Measurements from ENCODE around the gene FBXO36.

Gene FBXO36

DNA sequence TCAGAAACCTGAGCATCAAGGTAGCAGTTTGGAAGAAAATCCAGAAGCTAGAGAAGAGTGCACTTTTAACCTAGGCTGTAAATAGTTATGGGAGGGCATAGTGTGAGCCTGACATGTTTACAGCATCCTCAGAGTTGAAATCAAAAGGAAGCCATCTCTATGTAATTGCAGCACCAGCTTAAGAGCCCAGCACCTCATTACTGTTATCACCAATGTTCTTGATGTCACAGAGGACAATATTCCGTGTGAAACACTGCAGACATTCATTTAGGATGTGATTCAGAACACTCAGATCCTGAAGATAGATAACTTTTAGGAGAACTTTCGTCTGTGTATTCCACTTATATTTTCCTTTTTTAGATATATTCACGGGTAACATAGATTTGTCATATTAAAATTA is 48.1 kb downstream of the FBXO36 start:
- DNase-seq (ENCODE audit: low read depth), result no peak

- DNase-seq (ENCODE audit: low read depth), result no peak
Measured at GRCh38 chr2:229971298-229971790, 49.0 kb downstream of the FBXO36 start.

GRCh38 chr2:229974266-229974665 is 52.0 kb downstream of the FBXO36 start:
- peak; percentile 77 for DNase-seq (ENCODE audit: low read depth)

DNA sequence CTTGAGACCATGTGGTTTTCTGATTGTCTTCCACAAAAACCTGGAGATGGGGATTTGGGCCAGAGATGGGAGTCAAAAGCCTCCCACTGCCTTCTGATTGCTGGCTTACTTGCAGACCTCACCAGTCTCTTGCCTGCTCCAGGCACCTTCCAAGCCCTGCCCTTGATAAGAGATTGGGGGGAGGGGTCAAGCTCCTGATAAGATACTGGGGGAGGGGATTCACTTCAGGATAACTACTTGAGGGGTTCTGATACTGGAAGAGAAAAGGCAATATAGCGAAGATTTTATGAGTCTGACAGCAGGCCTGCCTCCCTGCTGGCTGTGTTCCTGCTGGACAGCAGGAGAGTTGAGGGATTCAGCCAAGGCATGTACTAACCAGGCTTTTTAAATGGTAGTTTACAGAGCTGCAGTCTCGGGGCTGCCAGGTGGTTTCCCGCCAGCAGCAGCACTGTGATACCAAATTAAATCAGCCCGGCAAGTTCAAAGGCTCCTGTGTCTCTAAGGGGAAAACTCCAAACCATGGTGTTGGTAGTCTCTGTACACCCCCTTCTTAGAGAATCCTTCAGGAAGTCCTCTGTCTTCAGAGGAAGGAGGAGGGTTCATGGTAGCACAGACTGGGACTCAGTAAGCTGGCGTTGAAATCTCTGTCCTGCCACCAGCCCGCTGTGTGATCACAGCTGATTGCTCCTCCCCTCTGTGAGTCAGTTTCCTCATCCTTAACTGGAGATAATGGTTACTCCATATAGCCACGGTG is 58.3 kb downstream of the FBXO36 start:
- peak; percentile 30 for DNase-seq (ENCODE audit: low read depth)

GRCh38 chr2:229993236-229993635 is 70.9 kb downstream of the FBXO36 start:
- DNase-seq (ENCODE audit: low read depth), result no peak

DNA sequence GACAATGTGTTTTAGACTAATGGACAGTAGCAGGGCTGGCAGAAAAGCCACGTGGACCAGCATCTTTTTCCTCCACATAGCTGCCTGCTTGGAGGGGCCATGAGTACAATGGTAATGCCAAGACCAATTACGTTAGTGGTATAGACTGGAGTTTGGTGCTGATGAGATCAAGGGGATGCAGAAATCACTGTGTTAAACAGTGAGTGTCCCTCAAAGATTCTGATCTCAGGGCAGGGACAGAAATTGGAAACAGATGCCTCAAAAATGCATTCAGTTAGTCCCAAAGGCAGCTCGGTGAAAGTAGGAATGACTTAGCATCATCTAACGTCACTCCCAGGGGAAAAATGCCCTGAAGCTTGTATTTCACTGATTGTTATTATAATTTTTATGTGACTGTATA is 74.0 kb downstream of the FBXO36 start:
- peak; percentile 51 for DNase-seq (ENCODE audit: low read depth)

GRCh38 chr2:229997565-229997964 is 75.3 kb downstream of the FBXO36 start:
- no peak for DNase-seq (ENCODE audit: low read depth)

GRCh38 chr2:230000118-230000841 is 78.0 kb downstream of the FBXO36 start:
- no peak for DNase-seq (ENCODE audit: low read depth)

DNA sequence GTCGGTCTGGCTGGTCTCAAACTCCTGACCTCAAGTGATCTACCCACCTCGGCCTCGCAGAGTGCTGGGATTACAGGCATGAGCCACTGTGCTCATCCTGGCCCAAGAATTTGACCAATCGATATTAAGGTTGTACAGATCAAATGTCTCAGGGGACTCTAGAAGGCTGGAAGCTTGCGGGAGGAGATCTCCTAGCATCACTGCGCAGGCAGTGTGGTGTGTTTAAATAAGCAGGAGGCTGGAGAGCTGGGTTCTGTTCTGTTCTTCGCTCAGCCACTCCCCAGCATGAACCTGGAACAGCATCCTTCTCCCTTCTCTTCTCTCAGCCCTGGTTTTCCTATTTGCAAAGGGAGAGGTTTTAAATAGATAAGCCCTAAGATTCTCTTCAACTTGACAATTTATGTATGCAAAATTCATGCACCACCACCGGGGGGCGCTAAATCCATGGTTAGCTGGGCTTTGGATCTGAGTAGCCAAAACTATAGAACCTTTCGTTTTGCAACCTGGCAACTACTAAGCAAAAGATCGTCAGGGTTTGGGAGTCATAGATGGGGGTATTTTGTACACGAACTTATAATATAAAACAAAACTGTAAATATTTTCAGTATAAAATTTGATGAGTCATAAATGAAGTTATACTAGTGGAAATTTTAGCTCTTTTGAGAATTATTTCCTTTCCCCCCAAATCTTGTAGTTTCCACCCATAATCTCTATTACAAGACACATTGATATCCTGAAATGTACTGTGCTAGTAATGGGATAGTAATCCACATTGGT is 85.8 kb downstream of the FBXO36 start:
- no peak for DNase-seq (ENCODE audit: low read depth)

DNA sequence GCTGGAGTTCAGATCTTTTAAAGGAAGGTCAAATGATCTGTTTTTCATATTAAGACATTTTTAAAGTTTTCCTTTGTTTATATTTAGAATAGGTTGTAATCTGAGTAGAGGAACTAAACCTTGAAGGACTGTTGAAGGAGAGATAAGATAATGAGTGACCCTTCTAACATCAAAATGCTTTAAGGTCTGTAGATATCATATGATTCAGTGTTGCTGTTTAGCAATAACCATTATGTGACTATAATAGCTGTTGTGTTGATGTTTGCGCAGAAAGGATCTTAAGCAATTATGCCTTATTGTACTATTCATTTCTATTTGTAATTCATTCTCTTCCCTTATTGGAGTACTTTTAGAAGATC is 86.4 kb downstream of the FBXO36 start:
- no peak for DNase-seq (ENCODE audit: low read depth)

GRCh38 chr2:230010501-230010900 is 88.2 kb downstream of the FBXO36 start:
- no peak for DNase-seq (ENCODE audit: low read depth)

DNA sequence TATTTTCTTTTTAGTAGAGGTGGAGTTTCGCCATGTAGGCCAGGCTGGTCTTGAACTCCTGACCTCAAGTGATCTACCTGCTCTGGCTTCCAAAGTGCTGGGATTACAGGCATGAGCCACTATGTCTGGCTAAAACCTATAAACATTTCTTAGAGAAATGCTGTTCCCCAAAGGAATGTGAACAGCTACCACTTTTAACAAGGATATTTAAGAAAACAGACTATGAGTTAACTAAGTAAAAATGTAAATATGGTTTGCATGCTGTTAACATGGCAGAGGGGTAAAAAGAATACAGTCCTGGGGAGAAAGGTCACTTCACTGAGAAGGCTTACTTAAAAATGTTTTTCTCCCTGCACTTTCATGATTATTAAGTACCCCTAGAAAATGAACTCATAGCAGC is 89.3 kb downstream of the FBXO36 start:
- DNase-seq (ENCODE audit: low read depth), result peak; percentile 47

DNA sequence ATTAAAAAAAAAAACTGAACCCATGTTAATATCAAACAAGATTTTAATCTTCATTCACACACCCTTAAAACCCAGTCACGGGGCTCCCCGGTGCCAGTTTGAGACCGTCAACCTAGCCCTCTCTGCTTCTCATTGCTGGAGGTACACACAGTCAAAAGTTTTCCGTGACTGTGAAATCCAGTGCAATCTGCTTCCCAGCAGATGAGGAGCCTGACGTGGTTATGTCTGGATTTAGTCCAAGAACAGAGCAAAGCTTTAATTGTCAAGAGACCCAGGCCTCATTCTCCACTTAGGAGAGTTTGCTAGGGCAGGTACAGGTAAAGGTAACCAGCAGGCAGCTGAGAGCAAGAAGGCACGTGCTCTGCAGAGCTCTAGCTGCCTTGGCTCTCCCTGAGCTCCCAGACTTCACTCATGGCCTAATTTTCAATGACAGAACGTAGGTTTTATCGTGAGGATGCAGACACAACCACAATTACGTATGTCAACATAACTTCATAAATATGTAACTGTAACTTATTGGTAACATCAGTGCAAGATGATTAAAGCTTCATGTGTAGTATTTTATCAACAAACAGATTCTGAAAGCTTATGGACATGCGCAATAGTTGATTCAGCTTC is 90.1 kb downstream of the FBXO36 start:
- no peak for DNase-seq (ENCODE audit: low read depth)

DNA sequence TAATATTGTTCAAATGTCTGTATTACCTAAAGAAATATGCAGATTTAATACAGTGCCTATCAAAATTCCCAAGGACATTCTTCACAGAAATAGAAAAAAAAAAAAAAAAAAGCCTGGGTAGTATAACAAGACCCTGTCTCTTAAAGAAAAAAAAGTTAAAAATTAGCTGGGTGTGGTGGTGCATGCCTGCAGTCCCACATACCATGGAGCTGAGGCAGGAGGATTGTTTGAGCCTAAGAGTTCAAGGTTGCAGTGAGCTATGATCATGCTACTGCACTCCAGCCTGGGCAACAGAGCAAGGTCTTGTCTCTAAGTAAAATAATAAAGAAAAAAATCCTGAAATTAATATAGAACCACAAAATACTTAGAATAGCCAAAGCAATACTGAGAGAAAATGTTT is 94.5 kb downstream of the FBXO36 start:
- DNase-seq (ENCODE audit: low read depth), result no peak

GRCh38 chr2:230018153-230018552 is 95.8 kb downstream of the FBXO36 start:
- DNase-seq (ENCODE audit: low read depth), result no peak

GRCh38 chr2:230019742-230020141 is 97.4 kb downstream of the FBXO36 start:
- DNase-seq (ENCODE audit: low read depth), result no peak

- no peak for DNase-seq (ENCODE audit: low read depth)
Measured at GRCh38 chr2:230023313-230023712, 101.0 kb downstream of the FBXO36 start.

DNA sequence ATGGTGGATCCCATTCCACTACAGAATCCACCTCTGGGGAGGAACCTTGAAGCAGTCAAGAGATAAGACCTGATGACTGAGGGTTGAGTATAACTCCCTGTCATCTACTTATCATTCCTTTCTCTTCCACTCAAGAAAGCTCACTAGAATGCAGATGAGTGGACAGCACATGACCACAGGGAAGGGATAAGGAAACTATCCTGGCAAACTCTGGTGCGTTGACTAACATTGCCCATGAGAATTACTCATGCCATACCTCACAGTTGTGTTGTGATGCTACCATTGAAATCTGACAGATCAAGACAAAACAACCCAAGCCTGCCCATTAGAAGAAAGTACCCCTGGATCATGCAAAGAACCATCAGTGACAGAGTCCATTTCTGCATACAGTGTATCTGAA is 119.9 kb downstream of the FBXO36 start:
- no peak for DNase-seq (ENCODE audit: low read depth)

- no peak for DNase-seq (ENCODE audit: low read depth)
Measured at GRCh38 chr2:230043025-230043424, 120.7 kb downstream of the FBXO36 start.

DNA sequence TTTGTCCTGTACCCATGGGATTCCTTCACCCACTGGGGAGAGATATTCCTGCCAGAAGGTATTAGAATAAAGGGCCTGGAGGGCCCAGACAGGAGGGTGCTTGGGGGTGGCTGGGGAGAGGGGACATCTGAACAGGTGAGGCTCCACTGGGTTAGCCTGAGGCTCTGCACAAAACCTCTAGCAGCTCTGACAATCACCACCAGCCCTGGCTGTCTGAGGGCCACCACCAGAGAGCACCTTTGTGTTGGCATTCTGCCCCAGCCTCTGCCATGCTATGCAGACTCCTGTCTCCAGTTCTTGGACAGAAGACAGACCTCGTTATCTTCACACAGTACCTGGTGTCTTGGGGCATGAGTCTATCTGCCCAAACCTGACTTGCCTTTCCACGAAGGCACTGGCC is 121.2 kb downstream of the FBXO36 start:
- DNase-seq (ENCODE audit: low read depth), result no peak

GRCh38 chr2:230046491-230046890 is 124.2 kb downstream of the FBXO36 start:
- no peak for DNase-seq (ENCODE audit: low read depth)

- DNase-seq (ENCODE audit: low read depth), result no peak
Measured at GRCh38 chr2:230048010-230048671, 125.8 kb downstream of the FBXO36 start.

Data from GM04503 (cell line).